Spleen (tissue), 11 donors: ENCODE measurements around the gene DSCAML1. TPM values are rescaled to one million over a fixed set of nuclear protein-coding genes. Genes with fewer than 3 reads are reported as not detected.

ENCODE experiments used
- DNase-seq: peaks from one replicate; pipeline ENCODE4 v3.0.0-alpha.2; 2020
- H3K27ac ChIP-seq, 8 donors: fragments of 200-600 bp; sonication (generic) in 7 of 8; 1 replicate in 4 of 8; 2 replicates in 4 of 8; pipeline versions ENCODE4 v1.5.0 to v1.8.0; 2016 to 2021; ENCODE audit warnings: inconsistent platforms in 4 of 8, mild to moderate bottlenecking in 4 of 8, moderate library complexity in 1 of 8
- H3K27me3 ChIP-seq, 7 donors: fragments of 200-600 bp; sonication (generic) in 6 of 7; replicated peaks in 1 of 7; 1 replicate in 4 of 7; 2 replicates in 3 of 7; pipeline versions ENCODE4 v1.5.0 to v1.8.0; 2016 to 2021; ENCODE audit warnings: inconsistent platforms in 3 of 7, mild to moderate bottlenecking in 1 of 7
- H3K36me3 ChIP-seq, 6 donors: fragments of 200-600 bp; sonication (generic) in 5 of 6; 1 replicate in 4 of 6; 2 replicates in 2 of 6; pipeline versions ENCODE4 v1.5.0 to v1.8.0; 2016 to 2021; ENCODE audit warnings: inconsistent platforms in 2 of 6
- H3K4me1 ChIP-seq, 6 donors: fragments of 200-600 bp; sonication (generic) in 5 of 6; 1 replicate in 3 of 6; 2 replicates in 3 of 6; pipeline versions ENCODE4 v1.5.0 to v1.8.0; 2016 to 2021; ENCODE audit warnings: inconsistent platforms in 3 of 6
- H3K4me3 ChIP-seq, 8 donors: fragments of 200-600 bp; sonication (generic) in 7 of 8; 1 replicate in 4 of 8; 2 replicates in 4 of 8; pipeline versions ENCODE4 v1.5.0 to v1.8.0; 2016 to 2021; ENCODE audit warnings: inconsistent platforms in 4 of 8, mild to moderate bottlenecking in 4 of 8, moderate library complexity in 2 of 8
- H3K9me3 ChIP-seq, 8 donors: fragments of 200-600 bp; sonication (generic) in 7 of 8; 1 replicate in 4 of 8; 2 replicates in 4 of 8; pipeline versions ENCODE4 v1.5.0 to v1.8.0; 2016 to 2021; ENCODE audit warnings: inconsistent platforms in 4 of 8
- CTCF ChIP-seq, 11 experiments: fragments of 200-600 bp in 7 of 11; fragments of 450-650 bp in 4 of 11; sonication (generic) in 4 of 11; IDR thresholded peaks in 8 of 11; conservative IDR thresholded peaks in 3 of 11; 1 replicate in 7 of 11; 2 replicates in 4 of 11; pipeline versions ENCODE4 v1.4.0 to v1.8.0; 2016 to 2021; ENCODE audit warnings: antibody characterized with exemption in 11 of 11, inconsistent platforms in 4 of 11, mild to moderate bottlenecking in 1 of 11
- POLR2A ChIP-seq, 3 donors: fragments of 450-650 bp; IDR thresholded peaks; one replicate each; pipeline ENCODE4 v1.5.1; 2017; ENCODE audit warnings: antibody characterized with exemption in 3 of 3, mild to moderate bottlenecking in 1 of 3
- POLR2AphosphoS5 ChIP-seq, 3 donors: sonication (generic); formaldehyde crosslinking; IDR thresholded peaks; one replicate each; pipeline ENCODE4 v1.5.1; 2017; ENCODE audit warnings: antibody characterized with exemption in 3 of 3
- WGBS, 5 donors: extraction: QIAGEN DNeasy Blood & Tissue Kit in 3 of 5; methylation state at CpG; one replicate each; pipeline versions ENCODE4 v1.1.5 to v1.1.7; 2013 to 2018; 5-methylcytosine and 5-hydroxymethylcytosine counted together
- intact Hi-C: fragments of 100-400 bp; cut with DNase I; formaldehyde crosslinking; loops from one replicate; pipeline ENCODE4 v1.15.0; 2023; ENCODE audit warnings: low total_unique reads
- polyA plus RNA-seq, 3 donors: library from polyadenylated mRNA; stranded (reverse); fragments of 200-250 nt; gene quantifications; one replicate each; pipeline ENCODE4 v1.2.1, GENCODE V29; 2013
- total RNA-seq, 7 donors: library from RNA; depleted of rRNA in 3 of 7; stranded (reverse); fragments of >200 nt in 3 of 7; fragmentation: NEBNext Ultra II Directional in 4 of 7; extraction: Animal tissue kit (Norgen Biotek cat#: 25700) in 4 of 7; gene quantifications; one replicate each; pipeline versions ENCODE4 v1.1.0 to v1.2.1, GENCODE V29; 2016 to 2021
- donor health status: healthy with polysubstance abuse.
- donor health status: DM: no; HTN: no; CAD: no; lungs with moderate emphysema.
- donor health status: DM: no; HTN: no; CAD: no.
- donor health status: Bipolar disorder and iron deficiency.
- donor health status: healthy.
- donor health status: DM: no; HTN: no; CAD: no.
- donor health status: DM: yes; HTN: yes; CAD: no.

The DSCAML1 gene
- total and polyA plus RNA-seq, 10 donors: 0.07 to 10.7 (median 2.3) TPM

GRCh38 chr11:117392001-117392690, 404.9 kb downstream of the DSCAML1 start:
- DNase-seq: peak; percentile 48
- Histone ChIP-seq H3K4me1 (no peaks in the 10 kb centered on the region), H3K36me3 (peaks cover 2 to 100% (median 84%) of the 10 kb centered on the region in 6 donors), H3K4me3 (no peak overlapping the region), H3K27ac (no peak overlapping the region), H3K27me3 (no peaks in the 10 kb centered on the region), H3K9me3 (peaks cover 0 to 5% (median 3%) of the 10 kb centered on the region in 8 donors)
- no peak for TF ChIP-seq POLR2A (IDR thresholded peaks at IDR 0.05)
- TF ChIP-seq CTCF (IDR thresholded peaks at IDR 0.05 in 8 of 11, conservative IDR thresholded peaks at IDR 0.05 in 3 of 11): no peak
- TF ChIP-seq POLR2AphosphoS5 (IDR thresholded peaks at IDR 0.05): no peak
- 84 to 94% (median 92%) methylated on average over 8 to 12 of the region's 12 CpGs for WGBS, 5 donors
- intact Hi-C loops: no loop called here

DNA sequence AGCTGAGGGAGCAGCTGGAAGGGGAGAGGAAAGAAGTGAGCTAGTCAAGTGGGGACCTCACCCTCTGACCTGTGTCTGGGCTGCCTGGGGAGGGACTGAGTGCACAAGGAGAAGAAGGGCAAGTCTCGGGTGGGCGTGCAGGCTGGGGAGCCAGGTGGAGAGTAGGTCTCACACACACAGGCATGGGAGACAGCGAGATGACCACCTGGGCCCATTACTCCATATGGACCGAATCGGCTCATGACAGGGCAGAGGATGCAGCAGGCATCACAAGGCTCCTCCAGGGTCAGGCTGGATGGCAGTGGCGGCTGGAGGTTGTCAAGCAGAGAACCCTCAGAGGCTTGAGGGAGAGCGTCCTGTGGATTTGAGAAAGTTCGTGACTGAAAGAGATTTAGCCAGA, 405.8 kb downstream of the DSCAML1 start:
- Histone ChIP-seq H3K27ac (no peak overlapping the region), H3K9me3 (no peaks in the 10 kb centered on the region), H3K27me3 (no peaks in the 10 kb centered on the region), H3K4me1 (no peaks in the 10 kb centered on the region), H3K36me3 (peaks cover 0 to 100% (median 83%) of the 10 kb centered on the region in 6 donors), H3K4me3 (no peak overlapping the region)
- no peak for TF ChIP-seq CTCF (IDR thresholded peaks at IDR 0.05 in 8 of 11, conservative IDR thresholded peaks at IDR 0.05 in 3 of 11)
- no peak for TF ChIP-seq POLR2A (IDR thresholded peaks at IDR 0.05)
- no peak for TF ChIP-seq POLR2AphosphoS5 (IDR thresholded peaks at IDR 0.05)
- peak; percentile 32 for DNase-seq
- 90 to 98% (median 96%) methylated on average over 7 to 8 of the region's 8 CpGs for WGBS, 5 donors
- intact Hi-C loops: no loop called here

GRCh38 chr11:117390743-117391142, 406.3 kb downstream of the DSCAML1 start:
- TF ChIP-seq POLR2AphosphoS5 (IDR thresholded peaks at IDR 0.05) (no peak), CTCF (IDR thresholded peaks at IDR 0.05 in 8 of 11, conservative IDR thresholded peaks at IDR 0.05 in 3 of 11) (no peak), POLR2A (IDR thresholded peaks at IDR 0.05) (no peak)
- DNase-seq: peak; percentile 47
- peaks cover 0 to 100% (median 83%) of the 10 kb centered on the region in 6 donors for H3K36me3 ChIP-seq
- intact Hi-C loops: no loop called here
- H3K27me3 ChIP-seq: no peaks in the 10 kb centered on the region
- 93 to 98% (median 96%) methylated on average over 8 of the region's 8 CpGs for WGBS, 5 donors
- no peaks in the 10 kb centered on the region for H3K9me3 ChIP-seq
- no peak overlapping the region for H3K4me3 ChIP-seq
- H3K27ac ChIP-seq: no peak overlapping the region
- H3K4me1 ChIP-seq: no peaks in the 10 kb centered on the region

DNA sequence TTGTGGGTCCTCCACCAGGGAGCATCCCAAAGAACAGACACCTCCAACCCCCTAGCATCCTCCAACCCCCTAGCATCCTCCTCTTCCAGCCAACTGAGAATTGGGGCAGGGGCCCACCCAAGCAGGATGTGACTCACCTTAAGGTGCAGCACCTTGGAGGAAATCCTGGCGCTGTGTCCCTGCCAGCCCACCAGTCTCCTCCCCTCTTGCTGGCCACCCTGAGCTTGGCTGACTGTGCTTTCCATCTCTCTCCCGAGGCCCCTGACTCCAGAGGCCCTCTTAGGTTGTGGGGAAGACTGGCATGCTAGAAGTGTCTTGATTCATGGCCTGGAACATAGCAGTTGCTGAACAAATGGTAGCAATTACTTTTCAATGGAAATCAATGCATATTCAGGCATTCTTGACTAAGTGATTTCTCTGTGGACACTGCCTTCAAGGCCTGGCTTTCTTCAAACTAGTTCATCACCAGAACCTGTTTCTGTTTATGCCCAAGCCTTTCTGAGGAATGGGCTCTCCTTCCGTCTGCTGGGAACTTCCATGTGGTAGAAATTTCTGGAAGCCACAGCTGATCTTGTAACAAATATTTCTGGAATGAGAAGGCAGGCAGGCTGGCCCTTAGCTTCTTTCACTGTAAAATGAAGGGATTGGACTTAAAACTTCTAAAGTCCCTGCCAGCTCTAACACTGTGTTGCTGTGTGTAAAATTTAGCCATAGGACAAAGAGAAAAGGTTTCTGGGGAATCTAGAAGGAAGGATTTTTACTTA, 408.8 kb downstream of the DSCAML1 start:
- Histone ChIP-seq H3K36me3 (peaks cover 0 to 100% (median 79%) of the 10 kb centered on the region in 6 donors), H3K27ac (no peak overlapping the region), H3K4me1 (no peaks in the 10 kb centered on the region), H3K9me3 (no peaks in the 10 kb centered on the region), H3K27me3 (no peaks in the 10 kb centered on the region), H3K4me3 (no peak overlapping the region)
- TF ChIP-seq POLR2A (IDR thresholded peaks at IDR 0.05) (no peak), POLR2AphosphoS5 (IDR thresholded peaks at IDR 0.05) (no peak), CTCF (IDR thresholded peaks at IDR 0.05 in 8 of 11, conservative IDR thresholded peaks at IDR 0.05 in 3 of 11) (no peak)
- no peak for DNase-seq
- intact Hi-C loops: no loop called here
- 73 to 94% (median 92%) methylated on average over 3 of the region's 3 CpGs for WGBS, 5 donors
